HepG2 (cell line): ENCODE measurements around the gene FOXA1. TPM values are rescaled to one million over a fixed set of nuclear protein-coding genes. Genes with fewer than 3 reads are reported as not detected.

Experiments used
- BCLAF1 ChIP-seq: fragments of 450-650 bp; IDR thresholded peaks from 2 replicates; pipeline ENCODE4 v1.6.1; 2017; ENCODE audit warnings: mild to moderate bottlenecking
- BHLHE40 ChIP-seq: IDR thresholded peaks from 2 replicates; pipeline ENCODE4 v1.6.1; 2011; ENCODE audit warnings: low read length, improper control_type of control experiment
- DPF2 ChIP-seq: sonication (generic); formaldehyde crosslinking; IDR thresholded peaks from 2 replicates; pipeline ENCODE4 v1.4.0; 2020; ENCODE audit warnings: mild to moderate bottlenecking, low read depth, missing genetic modification reagents, borderline replicate concordance
- FOSL1 ChIP-seq: sonication (generic); formaldehyde crosslinking; IDR thresholded peaks from 2 replicates; pipeline ENCODE4 v1.9.0; 2021; ENCODE audit warnings: missing genetic modification reagents, borderline replicate concordance
- LBX2 ChIP-seq: sonication (generic); formaldehyde crosslinking; IDR thresholded peaks from 2 replicates; pipeline ENCODE4 v1.5.0; 2020; ENCODE audit warnings: missing genetic modification reagents, mild to moderate bottlenecking, borderline replicate concordance
- LCORL ChIP-seq, 2 experiments: fragments of 450-650 bp in 1 of 2; sonication (generic) in 1 of 2; formaldehyde crosslinking in 1 of 2; IDR thresholded peaks; 2 replicates each; pipeline versions ENCODE4 v1.5.0 to v1.6.1; 2017 to 2020; ENCODE audit warnings: antibody characterized with exemption in 1 of 2, missing genetic modification reagents in 1 of 2
- MAFK ChIP-seq, 2 experiments: IDR thresholded peaks in 1 of 2; conservative IDR thresholded peaks in 1 of 2; 2 replicates each; pipeline ENCODE4 v1.6.1; 2011; ENCODE audit warnings: improper control_type of control experiment in 2 of 2, low read length in 2 of 2
- NFIB ChIP-seq: sonication (generic); formaldehyde crosslinking; IDR thresholded peaks from 2 replicates; pipeline ENCODE4 v1.9.0; 2021; ENCODE audit warnings: missing genetic modification reagents, mild to moderate bottlenecking, borderline replicate concordance
- NFYC ChIP-seq: IDR thresholded peaks from 2 replicates; pipeline ENCODE4 v1.6.1; 2016; ENCODE audit warnings: missing genetic modification reagents, missing compliant biosample characterization
- PBX2 ChIP-seq: IDR thresholded peaks from 2 replicates; pipeline ENCODE4 v1.6.1; 2016; ENCODE audit warnings: control low read depth
- POGZ ChIP-seq: sonication (generic); formaldehyde crosslinking; IDR thresholded peaks from 2 replicates; pipeline ENCODE4 v1.4.0; 2020; ENCODE audit warnings: mild to moderate bottlenecking, missing genetic modification reagents
- SRSF9 ChIP-seq: fragments of 200-400 bp; formaldehyde crosslinking; IDR thresholded peaks from 2 replicates; pipeline ENCODE4 v1.6.1; 2018; ENCODE audit warnings: borderline replicate concordance, mild to moderate bottlenecking, low read depth, low read length; ENCODE audit not compliant: insufficient read depth, poor library complexity, severe bottlenecking
- TAF1 ChIP-seq: sonication (generic); formaldehyde crosslinking; IDR thresholded peaks from 2 replicates; pipeline ENCODE4 v1.4.0; 2020; ENCODE audit warnings: missing genetic modification reagents
- ZBTB1 ChIP-seq: sonication (generic); formaldehyde crosslinking; IDR thresholded peaks from 2 replicates; pipeline ENCODE4 v1.4.0; 2020; ENCODE audit warnings: missing genetic modification reagents, borderline replicate concordance
- ZNF207 ChIP-seq: fragments of 450-650 bp; IDR thresholded peaks from 2 replicates; pipeline ENCODE4 v1.6.1; 2016; ENCODE audit warnings: antibody characterized with exemption, borderline replicate concordance
- ZNF781 ChIP-seq: sonication (generic); formaldehyde crosslinking; IDR thresholded peaks from 2 replicates; pipeline ENCODE4 v1.5.1; 2020; ENCODE audit warnings: borderline replicate concordance, mild to moderate bottlenecking, missing genetic modification reagents; ENCODE audit errors: not compliant biosample characterization
- ZNF883 ChIP-seq: sonication (generic); formaldehyde crosslinking; IDR thresholded peaks from 2 replicates; pipeline ENCODE4 v1.5.1; 2020; ENCODE audit warnings: mild to moderate bottlenecking, missing genetic modification reagents; ENCODE audit errors: not compliant biosample characterization
- polyA plus RNA-seq, 8 experiments: library from polyadenylated mRNA; depleted of rRNA in 3 of 8; stranded (reverse) in 7 of 8; unstranded in 1 of 8; fragments of >200 nt; fragmentation: Illumina TruSeq in 4 of 8; extraction: Trizol in 4 of 8; gene quantifications; 2 replicates each; pipeline versions ENCODE4 v1.2.1 to v1.2.3, GENCODE V29; 2011 to 2016; ENCODE audit warnings: low read depth in 4 of 8, missing spikeins in 1 of 8, mixed read lengths in 1 of 8; ENCODE audit not compliant: insufficient read depth in 1 of 8
- total RNA-seq, 5 experiments: library from RNA; depleted of rRNA; stranded (reverse); fragments of >200 nt; fragmentation: Illumina TruSeq; extraction: Trizol; gene quantifications; 2 replicates each; pipeline ENCODE4 v1.2.3, GENCODE V29; 2016; ENCODE audit warnings: low read depth in 1 of 5
- TF ChIP-seq, protein P1 (sequence below): sonication (generic); formaldehyde crosslinking; IDR thresholded peaks from 2 replicates; pipeline ENCODE4 v1.4.0; 2020; ENCODE audit warnings: missing genetic modification reagents
- TF ChIP-seq, protein P2 (sequence below): sonication (generic); formaldehyde crosslinking; IDR thresholded peaks from 2 replicates; pipeline ENCODE4 v1.4.0; 2020; ENCODE audit warnings: missing genetic modification reagents
- TF ChIP-seq, protein P3 (sequence below): IDR thresholded peaks from 2 replicates; pipeline ENCODE4 v1.6.1; 2016; ENCODE audit warnings: missing biosample characterization, missing genetic modification reagents, low read depth

Gene FOXA1
- total and polyA plus RNA-seq, 2 of the 13 experiments (the other 11 are each of a cell fraction or from before 2014, with no cell fraction given), result 43.4 to 58.6 TPM

DNA sequence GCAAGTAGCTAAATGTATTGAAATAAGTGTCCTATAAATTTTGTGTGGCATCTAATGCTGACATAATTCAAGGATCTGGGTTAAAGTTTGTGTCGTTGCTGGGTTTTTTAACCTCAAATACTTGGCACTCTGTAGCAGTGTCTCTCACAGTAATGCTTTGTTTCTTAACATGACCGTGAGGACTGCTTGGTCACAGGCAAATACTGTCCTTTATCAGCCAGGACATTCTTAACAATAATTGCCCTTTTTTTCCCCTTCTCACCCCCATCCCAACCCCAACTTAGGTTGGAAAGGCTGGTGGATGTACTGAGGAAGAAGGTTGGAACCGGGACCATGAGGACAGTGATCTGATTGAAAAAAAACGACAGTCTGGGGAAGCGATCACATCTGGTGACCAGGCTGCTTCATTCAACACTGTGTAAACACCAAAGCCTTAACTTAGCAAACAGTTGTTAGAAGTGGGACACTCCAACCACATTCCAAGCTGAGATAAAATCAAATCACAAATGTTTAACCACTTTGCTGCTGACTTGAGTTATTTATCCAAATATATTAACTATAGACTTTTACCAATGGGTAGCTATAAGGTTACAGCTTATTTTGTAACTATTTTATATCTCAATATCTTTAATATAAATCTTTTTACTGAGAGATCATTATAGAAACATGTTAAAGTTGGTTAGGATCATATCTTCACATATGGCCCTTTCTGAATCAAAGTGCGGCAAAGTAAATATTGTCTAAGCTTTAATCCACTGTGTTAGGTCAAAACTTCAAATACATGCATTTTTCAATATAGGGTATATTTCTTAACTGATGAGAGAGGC is 48.2 kb downstream of the FOXA1 start (continued):
- TF ChIP-seq ZBTB1, result no peak
- TF ChIP-seq, protein P1, sequence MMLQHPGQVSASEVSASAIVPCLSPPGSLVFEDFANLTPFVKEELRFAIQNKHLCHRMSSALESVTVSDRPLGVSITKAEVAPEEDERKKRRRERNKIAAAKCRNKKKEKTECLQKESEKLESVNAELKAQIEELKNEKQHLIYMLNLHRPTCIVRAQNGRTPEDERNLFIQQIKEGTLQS (CRISPR knock-in tag), result no peak; the same call in 1 of the 2 replicates
- no peak for TF ChIP-seq LBX2 (CRISPR knock-in tag)
- no peak; the same call in 1 of the 2 replicates for TF ChIP-seq LCORL (IDR thresholded peaks at IDR 0.05)
- peak; percentile 95 for TF ChIP-seq LCORL (CRISPR knock-in tag; IDR thresholded peaks at IDR 0.05)
- TF ChIP-seq, protein P2, sequence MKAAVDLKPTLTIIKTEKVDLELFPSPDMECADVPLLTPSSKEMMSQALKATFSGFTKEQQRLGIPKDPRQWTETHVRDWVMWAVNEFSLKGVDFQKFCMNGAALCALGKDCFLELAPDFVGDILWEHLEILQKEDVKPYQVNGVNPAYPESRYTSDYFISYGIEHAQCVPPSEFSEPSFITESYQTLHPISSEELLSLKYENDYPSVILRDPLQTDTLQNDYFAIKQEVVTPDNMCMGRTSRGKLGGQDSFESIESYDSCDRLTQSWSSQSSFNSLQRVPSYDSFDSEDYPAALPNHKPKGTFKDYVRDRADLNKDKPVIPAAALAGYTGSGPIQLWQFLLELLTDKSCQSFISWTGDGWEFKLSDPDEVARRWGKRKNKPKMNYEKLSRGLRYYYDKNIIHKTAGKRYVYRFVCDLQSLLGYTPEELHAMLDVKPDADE (CRISPR knock-in tag), result no peak
- peak; percentile 74 for TF ChIP-seq FOSL1 (CRISPR knock-in tag)
- no peak for TF ChIP-seq ZNF781
- TF ChIP-seq TAF1, result no peak; the same call in 1 of the 2 replicates
- TF ChIP-seq ZNF207, result no peak
- TF ChIP-seq, protein P3, sequence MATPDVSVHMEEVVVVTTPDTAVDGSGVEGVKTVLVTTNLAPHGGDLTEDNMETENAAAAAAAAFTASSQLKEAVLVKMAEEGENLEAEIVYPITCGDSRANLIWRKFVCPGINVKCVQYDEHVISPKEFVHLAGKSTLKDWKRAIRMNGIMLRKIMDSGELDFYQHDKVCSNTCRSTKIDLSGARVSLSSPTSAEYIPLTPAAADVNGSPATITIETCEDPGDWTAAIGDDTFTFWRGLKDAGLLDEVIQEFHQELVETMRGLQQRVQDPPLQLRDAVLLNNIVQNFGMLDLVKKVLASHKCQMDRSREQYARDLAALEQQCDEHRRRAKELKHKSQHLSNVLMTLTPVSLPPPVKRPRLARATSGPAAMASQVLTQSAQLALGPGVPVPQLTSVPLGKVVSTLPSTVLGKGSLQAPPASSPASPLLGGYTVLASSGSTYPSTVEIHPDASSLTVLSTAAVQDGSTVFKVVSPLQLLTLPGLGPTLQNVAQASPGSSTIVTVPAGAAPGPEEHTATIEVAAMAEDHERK (CRISPR knock-in tag), result no peak
- no peak for TF ChIP-seq BCLAF1
- no peak for TF ChIP-seq NFIB
- peak; percentile 98 for TF ChIP-seq DPF2
- no peak for TF ChIP-seq SRSF9
- TF ChIP-seq NFYC (CRISPR knock-in tag), result peak; percentile 63
- TF ChIP-seq BHLHE40, result peak; percentile 83
- TF ChIP-seq POGZ (CRISPR knock-in tag), result peak; percentile 99
- TF ChIP-seq ZNF883 (CRISPR knock-in tag), result no peak
- no peak for TF ChIP-seq MAFK (conservative IDR thresholded peaks at IDR 0.05 in 1 of 2, IDR thresholded peaks at IDR 0.05 in 1 of 2; ENCODE audit: low read length in 2 of 2)
- peak; percentile 20; the same call in 1 of the 2 replicates for TF ChIP-seq PBX2 (CRISPR knock-in tag)
